Fibroblast of lung (primary cell): ENCODE measurements around the gene SEMA5A.

Experiments used
- EZH2 ChIP-seq: IDR thresholded peaks from 2 replicates; pipeline ENCODE4 v1.5.1; 2012; ENCODE audit warnings: low read length, control low read depth, mild to moderate bottlenecking; ENCODE audit errors: missing control alignments
- TF ChIP-seq, protein P1 (sequence below), 2 donors: IDR thresholded peaks in 1 of 2; conservative IDR thresholded peaks in 1 of 2; 1 replicate in 1 of 2; 2 replicates in 1 of 2; pipeline ENCODE4 v1.5.1; 2011 to 2012; ENCODE audit warnings: low read length in 2 of 2, control low read depth in 1 of 2, inconsistent platforms in 1 of 2, low read depth in 1 of 2, mild to moderate bottlenecking in 1 of 2

DNA sequence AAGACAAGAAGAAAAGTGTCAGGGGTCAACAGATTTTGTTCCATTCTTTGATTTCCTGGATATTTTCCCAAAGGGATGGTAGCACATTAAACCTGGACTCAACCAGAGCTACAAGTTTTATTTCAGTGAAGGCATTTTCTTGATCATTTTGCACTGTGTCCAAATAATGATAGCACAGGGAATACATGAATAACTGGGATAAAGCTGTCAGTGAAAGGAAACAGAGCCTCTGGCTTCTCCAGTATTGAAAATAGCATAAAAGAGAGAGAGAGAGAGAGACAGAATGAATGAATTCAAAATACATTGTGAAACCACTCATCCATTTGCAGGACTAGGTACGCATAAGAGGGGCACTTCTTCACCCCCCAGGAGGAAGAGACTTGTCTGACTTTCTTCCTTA, 43.0 kb downstream of the SEMA5A start:
- TF ChIP-seq, protein P1, sequence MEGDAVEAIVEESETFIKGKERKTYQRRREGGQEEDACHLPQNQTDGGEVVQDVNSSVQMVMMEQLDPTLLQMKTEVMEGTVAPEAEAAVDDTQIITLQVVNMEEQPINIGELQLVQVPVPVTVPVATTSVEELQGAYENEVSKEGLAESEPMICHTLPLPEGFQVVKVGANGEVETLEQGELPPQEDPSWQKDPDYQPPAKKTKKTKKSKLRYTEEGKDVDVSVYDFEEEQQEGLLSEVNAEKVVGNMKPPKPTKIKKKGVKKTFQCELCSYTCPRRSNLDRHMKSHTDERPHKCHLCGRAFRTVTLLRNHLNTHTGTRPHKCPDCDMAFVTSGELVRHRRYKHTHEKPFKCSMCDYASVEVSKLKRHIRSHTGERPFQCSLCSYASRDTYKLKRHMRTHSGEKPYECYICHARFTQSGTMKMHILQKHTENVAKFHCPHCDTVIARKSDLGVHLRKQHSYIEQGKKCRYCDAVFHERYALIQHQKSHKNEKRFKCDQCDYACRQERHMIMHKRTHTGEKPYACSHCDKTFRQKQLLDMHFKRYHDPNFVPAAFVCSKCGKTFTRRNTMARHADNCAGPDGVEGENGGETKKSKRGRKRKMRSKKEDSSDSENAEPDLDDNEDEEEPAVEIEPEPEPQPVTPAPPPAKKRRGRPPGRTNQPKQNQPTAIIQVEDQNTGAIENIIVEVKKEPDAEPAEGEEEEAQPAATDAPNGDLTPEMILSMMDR (conservative IDR thresholded peaks at IDR 0.05 in 1 of 2, IDR thresholded peaks at IDR 0.05 in 1 of 2; ENCODE audit: low read depth in 1 of 2, low read length in 2 of 2): no peak
- no peak for TF ChIP-seq EZH2
